Body of pancreas (tissue), 4 donors: ENCODE results near the gene METTL8. TPM values are rescaled to one million over a fixed set of nuclear protein-coding genes. Genes with fewer than 3 reads are reported as not detected.

Experiments
- ATAC-seq: fragments of 150-250 bp; one replicate; pipeline ENCODE4 v1.9.1; 2016
- DNase-seq, 4 donors: peaks; one replicate each; pipeline ENCODE4 v3.0.0-alpha.2; 2019
- H3K27ac ChIP-seq, 4 donors: fragments of 200-600 bp; sonication (generic); 1 replicate in 3 of 4; 2 replicates in 1 of 4; pipeline versions ENCODE4 v1.5.1 to v1.6.1; 2016 to 2019; ENCODE audit warnings: mild to moderate bottlenecking in 1 of 4, mixed read lengths in 1 of 4, moderate library complexity in 1 of 4
- H3K27me3 ChIP-seq, 2 donors: fragments of 200-600 bp; sonication (generic); one replicate each; pipeline ENCODE4 v1.6.0; 2016; ENCODE audit warnings: mild to moderate bottlenecking in 1 of 2
- H3K36me3 ChIP-seq, 2 donors: fragments of 200-600 bp; sonication (generic); replicated peaks in 1 of 2; 2 replicates each; pipeline ENCODE4 v1.5.1; 2016; ENCODE audit warnings: low read depth in 2 of 2; ENCODE audit not compliant: insufficient read depth in 1 of 2
- H3K4me1 ChIP-seq: fragments of 200-600 bp; sonication (generic); one replicate; pipeline ENCODE4 v1.6.0; 2016
- H3K4me3 ChIP-seq, 2 donors: fragments of 200-600 bp; sonication (generic); 1 replicate in 1 of 2; 2 replicates in 1 of 2; pipeline ENCODE4 v1.5.1; 2016 to 2019
- H3K9me3 ChIP-seq, 3 donors: fragments of 200-600 bp; sonication (generic); 1 replicate in 2 of 3; 2 replicates in 1 of 3; pipeline ENCODE4 v1.5.1; 2016
- POLR2A ChIP-seq, 3 donors: fragments of 450-650 bp; IDR thresholded peaks; one replicate each; pipeline ENCODE4 v1.6.1; 2016; ENCODE audit warnings: antibody characterized with exemption in 3 of 3, mild to moderate bottlenecking in 2 of 3
- WGBS, 2 donors: methylation state at CpG; one replicate each; pipeline ENCODE4 v1.1.5; 2017; 5-methylcytosine and 5-hydroxymethylcytosine counted together
- intact Hi-C: fragments of 100-400 bp; cut with DNase I; formaldehyde crosslinking; loops from one replicate; pipeline ENCODE4 v1.15.1; 2023
- total RNA-seq, 2 donors: library from RNA; depleted of rRNA; stranded (reverse); fragments of >200 nt; gene quantifications; one replicate each; pipeline ENCODE4 v1.1.0, GENCODE V29; 2016
- TF ChIP-seq, protein P1 (sequence below), 7 experiments: fragments of 450-650 bp in 4 of 7; fragments of 200-600 bp in 3 of 7; sonication (generic) in 3 of 7; IDR thresholded peaks; one replicate each; pipeline ENCODE4 v1.5.1; 2016 to 2019; ENCODE audit warnings: antibody characterized with exemption in 7 of 7

METTL8 gene
- total RNA-seq, 2 donors from 2014 or later: 14.8 to 17.4 TPM

- Histone ChIP-seq H3K36me3 (no peaks in the 10 kb centered on the region), H3K27me3 (no peaks in the 10 kb centered on the region), H3K9me3 (no peaks in the 10 kb centered on the region), H3K4me1 (no peaks in the 10 kb centered on the region), H3K27ac (no peak overlapping the region), H3K4me3 (no peak overlapping the region)
- 79 to 95% methylated on average over 2 of the region's 2 CpGs for WGBS, 2 donors
- TF ChIP-seq, protein P1, sequence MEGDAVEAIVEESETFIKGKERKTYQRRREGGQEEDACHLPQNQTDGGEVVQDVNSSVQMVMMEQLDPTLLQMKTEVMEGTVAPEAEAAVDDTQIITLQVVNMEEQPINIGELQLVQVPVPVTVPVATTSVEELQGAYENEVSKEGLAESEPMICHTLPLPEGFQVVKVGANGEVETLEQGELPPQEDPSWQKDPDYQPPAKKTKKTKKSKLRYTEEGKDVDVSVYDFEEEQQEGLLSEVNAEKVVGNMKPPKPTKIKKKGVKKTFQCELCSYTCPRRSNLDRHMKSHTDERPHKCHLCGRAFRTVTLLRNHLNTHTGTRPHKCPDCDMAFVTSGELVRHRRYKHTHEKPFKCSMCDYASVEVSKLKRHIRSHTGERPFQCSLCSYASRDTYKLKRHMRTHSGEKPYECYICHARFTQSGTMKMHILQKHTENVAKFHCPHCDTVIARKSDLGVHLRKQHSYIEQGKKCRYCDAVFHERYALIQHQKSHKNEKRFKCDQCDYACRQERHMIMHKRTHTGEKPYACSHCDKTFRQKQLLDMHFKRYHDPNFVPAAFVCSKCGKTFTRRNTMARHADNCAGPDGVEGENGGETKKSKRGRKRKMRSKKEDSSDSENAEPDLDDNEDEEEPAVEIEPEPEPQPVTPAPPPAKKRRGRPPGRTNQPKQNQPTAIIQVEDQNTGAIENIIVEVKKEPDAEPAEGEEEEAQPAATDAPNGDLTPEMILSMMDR (IDR thresholded peaks at IDR 0.05): no peak
- TF ChIP-seq POLR2A (IDR thresholded peaks at IDR 0.05): no peak
- intact Hi-C loops: no loop called here
- ATAC-seq (no peak), DNase-seq (no peak)
Observed at GRCh38 chr2:171344182-171344581, 89.6 kb downstream of the METTL8 start.

- intact Hi-C loops: no loop called here
- 28 to 29% methylated on average over 1 of the region's 1 CpG for WGBS, 2 donors
- Histone ChIP-seq H3K36me3 (no peaks in the 10 kb centered on the region), H3K4me1 (no peaks in the 10 kb centered on the region), H3K27me3 (no peaks in the 10 kb centered on the region), H3K9me3 (no peaks in the 10 kb centered on the region), H3K4me3 (no peak overlapping the region), H3K27ac (no peak overlapping the region)
- DNase-seq: no peak
- ATAC-seq: no peak
- TF ChIP-seq POLR2A (IDR thresholded peaks at IDR 0.05): no peak
- TF ChIP-seq, protein P1 (IDR thresholded peaks at IDR 0.05): no peak
Observed at GRCh38 chr2:171342067-171342413, 91.8 kb downstream of the METTL8 start.

DNA sequence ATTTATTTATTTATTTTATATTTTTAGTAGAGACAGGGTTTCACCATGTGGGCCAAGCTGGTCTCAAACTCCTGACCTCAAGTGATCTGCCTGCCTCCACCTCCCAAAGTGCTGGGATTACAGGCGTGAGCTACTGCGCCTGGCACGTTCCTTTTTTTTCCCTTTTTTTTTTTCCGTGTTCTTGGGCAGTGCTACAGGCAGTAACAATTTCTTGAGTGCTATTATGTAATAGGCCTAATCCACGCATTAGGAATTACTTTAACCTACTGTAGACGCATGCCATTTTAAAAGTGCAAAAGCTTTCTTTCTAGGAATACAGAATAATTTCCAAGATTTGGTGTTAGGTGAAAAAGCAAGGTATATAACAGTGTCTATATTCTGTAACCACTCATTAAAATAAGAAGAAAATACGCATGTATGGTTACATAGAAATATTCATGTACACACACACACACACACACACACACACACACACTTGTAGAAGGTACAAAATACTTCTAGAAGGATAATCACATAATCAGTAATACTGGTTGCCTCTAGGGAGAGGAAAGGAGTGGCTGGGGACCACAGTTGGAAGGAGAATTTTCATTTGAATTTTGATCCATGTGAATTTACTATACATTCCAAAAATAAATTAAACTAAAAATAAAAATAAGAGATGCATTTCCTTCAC, 92.3 kb downstream of the METTL8 start:
- no peaks in the 10 kb centered on the region for H3K4me1 ChIP-seq
- TF ChIP-seq, protein P1 (IDR thresholded peaks at IDR 0.05): no peak
- TF ChIP-seq POLR2A (IDR thresholded peaks at IDR 0.05): no peak
- H3K27ac ChIP-seq: no peak overlapping the region
- no peaks in the 10 kb centered on the region for H3K9me3 ChIP-seq
- intact Hi-C loops: no loop called here
- DNase-seq (no peak), ATAC-seq (no peak)
- WGBS, 2 donors: 92 to 95% methylated on average over 7 of the region's 7 CpGs
- H3K27me3 ChIP-seq: no peaks in the 10 kb centered on the region
- no peak overlapping the region for H3K4me3 ChIP-seq
- no peaks in the 10 kb centered on the region for H3K36me3 ChIP-seq

DNA sequence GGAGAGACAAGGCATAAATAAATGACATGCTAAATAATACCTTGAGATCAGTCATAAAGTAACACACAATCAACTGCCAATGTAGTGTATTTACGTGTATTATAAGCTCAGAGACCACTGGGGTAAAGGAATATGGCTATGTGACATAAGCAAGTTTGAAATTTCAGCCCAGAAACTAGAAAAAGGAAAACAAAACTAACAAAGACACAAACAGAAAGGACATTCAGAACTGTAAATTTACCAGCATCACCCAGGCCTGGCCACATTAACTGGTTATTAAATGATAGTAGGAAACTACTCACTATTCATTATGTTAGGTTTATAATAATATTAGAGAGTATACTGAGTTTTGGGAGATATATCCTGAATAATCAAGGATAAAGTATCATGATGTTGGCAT, 98.8 kb downstream of the METTL8 start:
- no peak overlapping the region for H3K4me3 ChIP-seq
- intact Hi-C loops: no loop called here
- 87 to 96% methylated on average over 1 of the region's 1 CpG for WGBS, 2 donors
- DNase-seq: no peak
- ATAC-seq: no peak
- H3K27me3 ChIP-seq: no peaks in the 10 kb centered on the region
- no peaks in the 10 kb centered on the region for H3K36me3 ChIP-seq
- H3K4me1 ChIP-seq: no peaks in the 10 kb centered on the region
- H3K9me3 ChIP-seq: no peaks in the 10 kb centered on the region
- no peak overlapping the region for H3K27ac ChIP-seq
- TF ChIP-seq POLR2A (IDR thresholded peaks at IDR 0.05): no peak
- TF ChIP-seq, protein P1 (IDR thresholded peaks at IDR 0.05): no peak

GRCh38 chr2:171334171-171334570, 99.6 kb downstream of the METTL8 start:
- Histone ChIP-seq H3K27ac (no peak overlapping the region), H3K4me1 (no peaks in the 10 kb centered on the region), H3K27me3 (no peaks in the 10 kb centered on the region), H3K9me3 (no peaks in the 10 kb centered on the region), H3K36me3 (no peaks in the 10 kb centered on the region), H3K4me3 (no peak overlapping the region)
- peak in 1 of 4 donors; percentile 11 for DNase-seq
- no peak for ATAC-seq
- TF ChIP-seq, protein P1 (IDR thresholded peaks at IDR 0.05): no peak
- no peak for TF ChIP-seq POLR2A (IDR thresholded peaks at IDR 0.05)
- intact Hi-C loops: no loop called here
- WGBS, 2 donors: 46 to 72% methylated on average over 2 of the region's 2 CpGs
